HFFc6 (cell line): Measurements from ENCODE around the gene PTPRD. TPM values are rescaled to one million over a fixed set of nuclear protein-coding genes. Genes with fewer than 3 reads are reported as not detected.

Experiments used
- DNase-seq: peaks from one replicate; pipeline ENCODE4 v3.0.0-alpha.2; 2018
- H3K27ac Mint-ChIP-seq: 2 replicates; pipeline ENCODE4 v1.8.0; 2020; ENCODE audit warnings: mild to moderate bottlenecking, mixed read lengths
- H3K27me3 Mint-ChIP-seq: 2 replicates; pipeline ENCODE4 v1.8.0; 2021; ENCODE audit warnings: mild to moderate bottlenecking, moderate library complexity, mixed read lengths; ENCODE audit not compliant: insufficient read depth
- H3K36me3 Mint-ChIP-seq: 2 replicates; pipeline ENCODE4 v1.8.0; 2021; ENCODE audit warnings: low read depth, mixed read lengths
- H3K4me1 Mint-ChIP-seq: 2 replicates; pipeline ENCODE4 v1.8.0; 2020; ENCODE audit warnings: low read depth, mixed read lengths
- H3K4me3 Mint-ChIP-seq: 2 replicates; pipeline ENCODE4 v1.8.0; 2020; ENCODE audit warnings: mild to moderate bottlenecking, moderate library complexity, mixed read lengths
- H3K9me3 Mint-ChIP-seq: 2 replicates; pipeline ENCODE4 v1.8.0; 2020; ENCODE audit warnings: mild to moderate bottlenecking, mixed read lengths
- CTCF ChIP-seq: fragments of 200-600 bp; sonication (generic); IDR thresholded peaks from 2 replicates; pipeline ENCODE4 v1.5.0; 2021; ENCODE audit warnings: antibody characterized with exemption, mild to moderate bottlenecking
- total RNA-seq, 6 experiments: library from RNA; stranded (reverse); fragmentation: NEBNext Ultra II Directional; extraction: Animal tissue kit (Norgen Biotek cat#: 25700); gene quantifications; 2 replicates in 1 of 6; 3 replicates in 5 of 6; pipeline ENCODE4 v1.2.3, GENCODE V29; 2021

The PTPRD gene
- total RNA-seq, 6 experiments from 2014 or later: not detected

GRCh38 chr9:8917956-8918739, 1694.7 kb downstream of the PTPRD start:
- Mint-ChIP-seq H3K4me3 (no peak overlapping the region), H3K27me3 (no peaks in the 10 kb centered on the region; the same call in 1 of the 2 replicates), H3K36me3 (no peaks in the 10 kb centered on the region), H3K27ac (no peak overlapping the region), H3K4me1 (no peaks in the 10 kb centered on the region), H3K9me3 (peaks cover 36% of the 10 kb centered on the region)
- no peak for DNase-seq
- no peak for TF ChIP-seq CTCF

DNA sequence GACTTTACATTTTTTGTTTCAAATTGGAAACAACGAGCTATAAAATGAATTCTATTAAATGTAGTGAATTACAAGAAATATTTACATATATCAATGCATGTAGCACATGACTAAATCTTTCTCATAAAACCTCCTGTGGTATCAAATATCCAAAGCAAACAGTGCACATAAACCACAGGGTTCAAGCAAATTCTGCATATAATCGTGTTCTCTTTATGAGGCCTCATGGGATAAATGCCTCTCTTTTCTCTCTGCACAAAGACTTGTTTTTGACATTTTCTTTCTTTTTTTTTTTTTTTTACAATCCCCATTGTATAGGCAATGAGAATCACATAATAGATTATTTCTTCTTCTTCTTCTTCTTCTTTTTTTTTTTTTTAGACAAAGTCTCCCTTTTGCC, 1696.0 kb downstream of the PTPRD start:
- no peak for DNase-seq
- Mint-ChIP-seq H3K4me3 (no peak overlapping the region), H3K4me1 (no peaks in the 10 kb centered on the region), H3K27me3 (no peaks in the 10 kb centered on the region; the same call in 1 of the 2 replicates), H3K36me3 (no peaks in the 10 kb centered on the region), H3K9me3 (peaks cover 34% of the 10 kb centered on the region), H3K27ac (no peak overlapping the region)
- TF ChIP-seq CTCF: no peak

GRCh38 chr9:8907868-8908267, 1704.9 kb downstream of the PTPRD start:
- Mint-ChIP-seq H3K36me3 (no peaks in the 10 kb centered on the region), H3K27ac (no peak overlapping the region), H3K4me3 (no peak overlapping the region), H3K9me3 (peaks cover 27% of the 10 kb centered on the region), H3K27me3 (no peaks in the 10 kb centered on the region), H3K4me1 (no peaks in the 10 kb centered on the region)
- no peak for DNase-seq
- no peak for TF ChIP-seq CTCF

DNA sequence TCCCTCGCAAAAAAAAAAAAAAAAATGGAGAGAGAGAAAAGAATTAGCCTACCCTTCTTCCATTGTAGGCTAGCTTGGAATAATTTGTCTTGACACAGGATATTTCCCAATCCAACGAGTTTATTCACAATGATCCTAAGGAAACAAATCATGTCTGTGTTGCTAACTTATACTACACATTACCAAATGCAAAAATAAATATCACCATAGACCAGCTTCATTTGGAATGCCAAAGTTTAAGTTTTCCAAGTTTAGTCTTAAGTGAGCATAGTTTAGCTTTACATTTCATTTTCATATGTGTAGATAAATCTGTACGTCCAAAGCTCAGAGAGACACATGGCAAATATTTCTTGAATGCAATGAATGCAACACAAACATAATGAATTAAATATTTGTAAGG, 1707.1 kb downstream of the PTPRD start:
- no peaks in the 10 kb centered on the region for H3K36me3 Mint-ChIP-seq

GRCh38 chr9:8904771-8905515, 1707.9 kb downstream of the PTPRD start:
- no peak for TF ChIP-seq CTCF
- Mint-ChIP-seq H3K4me1 (no peaks in the 10 kb centered on the region), H3K27me3 (no peaks in the 10 kb centered on the region), H3K36me3 (no peaks in the 10 kb centered on the region), H3K4me3 (no peak overlapping the region), H3K27ac (no peak overlapping the region), H3K9me3 (peaks cover 24% of the 10 kb centered on the region)
- DNase-seq: no peak

More for the DNA sequence above, 1707.1 kb downstream of the PTPRD start:
- Mint-ChIP-seq H3K27me3 (no peaks in the 10 kb centered on the region), H3K4me1 (no peaks in the 10 kb centered on the region), H3K9me3 (peaks cover 24% of the 10 kb centered on the region), H3K4me3 (no peak overlapping the region), H3K27ac (no peak overlapping the region)
- no peak for TF ChIP-seq CTCF
- DNase-seq: no peak
